Karpas-422 (cell line): Measurements from ENCODE around the gene CYP21A2. TPM values are rescaled to one million over a fixed set of nuclear protein-coding genes. Genes with fewer than 3 reads are reported as not detected.
"Not testable (repeated sequence)": the region's sequence is repeated elsewhere in the genome, so short reads cannot be mapped to it uniquely, and the experiment has no call there.

ENCODE experiments used
- DNase-seq: peaks from one replicate; pipeline ENCODE4 v3.0.0-alpha.2; 2015
- H2AFZ ChIP-seq: fragments of 200-600 bp; sonication (generic); 2 replicates; pipeline ENCODE4 v1.6.1; 2014; ENCODE audit warnings: antibody characterized with exemption, low read length, mixed read lengths
- H3K27ac ChIP-seq: fragments of 200-600 bp; sonication (generic); 2 replicates; pipeline ENCODE4 v1.5.1; 2014; ENCODE audit warnings: mild to moderate bottlenecking, low read length, moderate library complexity
- H3K27me3 ChIP-seq: fragments of 200-600 bp; sonication (generic); 2 replicates; pipeline ENCODE4 v1.6.1; 2014; ENCODE audit warnings: low read length, mixed read lengths
- H3K36me3 ChIP-seq: fragments of 200-600 bp; sonication (generic); 2 replicates; pipeline ENCODE4 v1.6.1; 2014; ENCODE audit warnings: low read length, mixed read lengths; ENCODE audit not compliant: insufficient read depth
- H3K4me1 ChIP-seq: fragments of 200-600 bp; sonication (generic); 2 replicates; pipeline ENCODE4 v1.6.1; 2014; ENCODE audit warnings: mild to moderate bottlenecking, low read length, mixed read lengths
- H3K4me2 ChIP-seq: fragments of 200-600 bp; sonication (generic); 2 replicates; pipeline ENCODE4 v1.6.1; 2014; ENCODE audit warnings: low read length, low read depth, mild to moderate bottlenecking; ENCODE audit not compliant: poor library complexity, severe bottlenecking
- H3K4me3 ChIP-seq: fragments of 200-600 bp; sonication (generic); 2 replicates; pipeline ENCODE4 v1.5.1; 2014; ENCODE audit warnings: mild to moderate bottlenecking, antibody characterized with exemption, low read length, mixed read lengths
- H3K79me2 ChIP-seq: fragments of 200-600 bp; sonication (generic); 2 replicates; pipeline ENCODE4 v1.6.1; 2014; ENCODE audit warnings: mild to moderate bottlenecking, low read length, mixed read lengths
- H3K9ac ChIP-seq: fragments of 200-600 bp; sonication (generic); 2 replicates; pipeline ENCODE4 v1.6.0; 2014; ENCODE audit warnings: low read length
- H3K9me2 ChIP-seq: fragments of 200-600 bp; sonication (generic), shearing (Covaris generic); replicated peaks from 2 replicates; pipeline ENCODE4 v1.6.0; 2014; ENCODE audit warnings: mild to moderate bottlenecking, low read length, moderate library complexity; ENCODE audit not compliant: insufficient read depth
- H3K9me3 ChIP-seq: fragments of 300-700, 200-600 bp; sonication (generic); 2 replicates; pipeline ENCODE4 v1.6.1; 2014; ENCODE audit warnings: low read length, mixed read lengths
- H4K20me1 ChIP-seq: fragments of 200-600 bp; sonication (generic); 2 replicates; pipeline ENCODE4 v1.6.1; 2014; ENCODE audit warnings: mild to moderate bottlenecking, antibody characterized with exemption, low read length, low read depth; ENCODE audit not compliant: insufficient read depth
- total RNA-seq: library from RNA; depleted of rRNA; stranded (reverse); fragments of >200 nt; shearing (Covaris generic); gene quantifications from 2 replicates; pipeline ENCODE4 v1.2.3, GENCODE V29; 2014; ENCODE audit warnings: low replicate concordance

The CYP21A2 gene
- total RNA-seq, 1 experiment from 2014 or later = not detected

- H3K27me3 ChIP-seq, H3K79me2 ChIP-seq, H3K36me3 ChIP-seq, DNase-seq, H2AFZ ChIP-seq, H3K4me1 ChIP-seq, H3K9ac ChIP-seq, H4K20me1 ChIP-seq, H3K27ac ChIP-seq, H3K9me3 ChIP-seq, H3K4me3 ChIP-seq, H3K4me2 ChIP-seq, H3K9me2 ChIP-seq: not testable (repeated sequence)
Observed at GRCh38 chr6:32053314-32053713, 15.1 kb downstream of the CYP21A2 start.

DNA sequence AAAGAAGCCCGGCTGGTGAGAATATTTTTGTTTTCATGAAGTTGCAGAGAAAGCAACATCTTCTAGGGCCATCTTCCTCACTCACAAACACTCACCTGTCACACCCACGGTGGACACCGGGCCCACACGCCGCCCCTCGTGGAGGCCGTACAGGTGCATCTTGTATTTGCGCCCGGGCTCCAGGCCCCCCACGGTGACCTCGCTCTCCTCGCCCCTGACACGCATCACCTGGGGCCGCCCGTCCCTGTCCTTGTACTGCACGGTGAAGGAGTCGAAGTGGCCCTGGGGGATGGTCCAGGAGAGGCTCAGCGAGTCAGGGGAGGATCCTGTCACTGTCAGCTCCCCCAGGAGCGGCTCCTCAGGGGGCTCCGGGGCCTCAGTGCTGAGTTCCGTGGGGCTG is 17.5 kb downstream of the CYP21A2 start:
- not testable (repeated sequence) for H3K9me2 ChIP-seq, H3K79me2 ChIP-seq, H3K4me2 ChIP-seq, H3K27me3 ChIP-seq, H3K9ac ChIP-seq, H3K27ac ChIP-seq, H2AFZ ChIP-seq, H3K36me3 ChIP-seq, H4K20me1 ChIP-seq, H3K9me3 ChIP-seq, H3K4me3 ChIP-seq, DNase-seq, H3K4me1 ChIP-seq

DNA sequence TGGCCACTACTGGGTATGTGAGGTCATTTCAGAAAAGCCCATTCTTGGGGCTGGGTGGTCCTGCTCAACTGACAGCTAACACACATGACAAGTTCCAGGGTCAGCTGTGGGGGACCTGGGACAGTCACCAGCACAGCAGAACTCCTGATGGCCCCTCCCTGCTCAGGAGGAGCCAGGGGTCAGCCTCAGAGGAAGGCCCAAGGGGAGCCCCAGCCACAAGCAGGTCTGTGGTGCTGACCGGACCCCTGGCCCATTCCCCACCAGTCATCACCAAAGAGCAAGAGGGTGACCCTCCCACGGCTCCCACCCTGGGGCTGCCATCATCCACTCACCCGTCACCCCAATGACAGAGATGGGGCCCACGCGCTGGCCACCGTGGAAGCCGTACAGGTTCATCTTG is 18.0 kb downstream of the CYP21A2 start:
- Histone ChIP-seq H4K20me1 (no peaks in the 10 kb centered on the region), H3K79me2 (no peaks in the 10 kb centered on the region), H3K27me3 (no peaks in the 10 kb centered on the region), H3K36me3 (no peaks in the 10 kb centered on the region), H3K4me1 (no peaks in the 10 kb centered on the region), H3K9me3 (no peaks in the 10 kb centered on the region), H3K9ac (no peak overlapping the region), H3K4me3 (no peak overlapping the region), H2AFZ (no peak overlapping the region), H3K27ac (no peak overlapping the region), H3K9me2 (no peaks in the 10 kb centered on the region), H3K4me2 (no peak overlapping the region)
- no peak for DNase-seq

DNA sequence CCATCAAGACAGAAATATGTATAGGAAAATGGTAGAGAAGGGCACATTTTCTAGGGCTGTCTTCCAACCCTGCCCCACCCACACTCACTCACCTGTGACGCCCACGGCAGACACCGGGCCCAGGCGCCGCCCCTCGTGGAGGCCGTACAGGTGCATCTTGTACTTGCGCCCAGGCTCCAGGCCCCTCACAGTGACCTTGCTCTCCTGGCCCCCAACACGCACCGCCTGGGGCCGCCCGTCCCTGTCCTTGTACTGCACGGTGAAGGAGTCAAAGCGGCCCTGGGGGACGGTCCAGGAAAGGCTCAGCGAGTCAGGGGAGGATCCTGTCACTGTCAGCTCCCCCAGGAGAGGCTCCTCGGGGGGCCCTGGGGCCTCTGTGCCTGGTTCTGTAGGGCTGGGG is 19.8 kb downstream of the CYP21A2 start:
- no peak for DNase-seq
- H3K4me3 ChIP-seq = no peak overlapping the region
- no peaks in the 10 kb centered on the region for H4K20me1 ChIP-seq
- no peaks in the 10 kb centered on the region for H3K4me1 ChIP-seq
- H3K27me3 ChIP-seq = no peaks in the 10 kb centered on the region
- no peaks in the 10 kb centered on the region for H3K9me3 ChIP-seq
- no peak overlapping the region for H2AFZ ChIP-seq
- H3K79me2 ChIP-seq = no peaks in the 10 kb centered on the region
- H3K9me2 ChIP-seq = no peaks in the 10 kb centered on the region
- no peak overlapping the region for H3K9ac ChIP-seq
- no peak overlapping the region for H3K4me2 ChIP-seq
- no peaks in the 10 kb centered on the region for H3K36me3 ChIP-seq
- no peak overlapping the region for H3K27ac ChIP-seq

DNA sequence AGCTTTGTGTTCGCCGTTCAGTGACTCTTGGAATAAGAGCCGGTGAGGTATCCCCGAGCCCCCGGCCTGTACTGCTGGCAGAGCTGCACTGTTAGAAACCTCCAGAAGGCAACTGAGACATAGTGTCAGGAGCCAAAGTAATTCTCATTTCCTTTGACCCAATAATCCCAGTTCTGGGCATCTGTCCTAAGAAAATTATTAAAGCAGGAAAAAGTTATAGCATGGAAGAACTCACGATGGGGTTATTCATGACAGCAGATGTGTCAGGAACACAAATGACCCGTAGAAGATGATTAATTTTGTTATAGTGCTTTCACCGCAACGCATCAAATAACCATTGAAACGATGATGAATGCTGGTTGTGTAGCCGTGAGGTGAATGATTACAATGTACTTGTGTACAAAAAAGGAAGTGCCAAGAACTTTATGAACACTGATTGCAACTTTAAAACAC is 20.3 kb downstream of the CYP21A2 start:
- Histone ChIP-seq H3K9me2 (no peaks in the 10 kb centered on the region), H3K27ac (no peak overlapping the region), H3K4me2 (no peak overlapping the region), H3K79me2 (no peaks in the 10 kb centered on the region), H2AFZ (no peak overlapping the region), H4K20me1 (no peaks in the 10 kb centered on the region), H3K36me3 (no peaks in the 10 kb centered on the region), H3K9me3 (no peaks in the 10 kb centered on the region), H3K4me1 (no peaks in the 10 kb centered on the region), H3K9ac (no peak overlapping the region), H3K27me3 (no peaks in the 10 kb centered on the region), H3K4me3 (no peak overlapping the region)
- no peak for DNase-seq

- no peak overlapping the region for H3K27ac ChIP-seq
- H3K79me2 ChIP-seq = no peaks in the 10 kb centered on the region
- no peaks in the 10 kb centered on the region for H3K9me2 ChIP-seq
- no peaks in the 10 kb centered on the region for H3K36me3 ChIP-seq
- no peaks in the 10 kb centered on the region for H3K27me3 ChIP-seq
- no peak overlapping the region for H3K4me3 ChIP-seq
- no peak overlapping the region for H3K4me2 ChIP-seq
- H4K20me1 ChIP-seq = no peaks in the 10 kb centered on the region
- no peak for DNase-seq
- H3K9me3 ChIP-seq = no peaks in the 10 kb centered on the region
- no peaks in the 10 kb centered on the region for H3K4me1 ChIP-seq
- H2AFZ ChIP-seq = no peak overlapping the region
- no peak overlapping the region for H3K9ac ChIP-seq
Observed at GRCh38 chr6:32060966-32061655, 22.9 kb downstream of the CYP21A2 start.

DNA sequence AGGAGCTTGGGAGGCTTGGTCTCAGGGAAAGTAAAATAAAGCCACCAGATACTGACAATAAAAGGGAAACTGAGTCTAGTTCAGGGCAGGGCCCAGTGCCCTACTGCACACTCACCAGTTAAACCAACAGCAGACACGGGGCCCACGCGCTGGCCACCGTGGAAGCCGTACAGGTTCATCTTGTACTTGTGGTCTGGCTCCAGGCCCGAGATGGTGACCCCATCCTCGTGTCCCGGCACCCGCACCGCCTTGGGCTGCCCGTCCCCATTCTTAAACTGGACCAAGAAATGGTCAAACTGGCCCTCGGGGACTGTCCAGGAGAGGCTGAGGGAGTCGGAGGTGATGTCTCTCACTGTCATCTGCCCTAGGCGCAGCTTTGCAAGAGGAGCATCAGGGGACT is 26.5 kb downstream of the CYP21A2 start:
- Histone ChIP-seq H3K36me3 (no peaks in the 10 kb centered on the region), H4K20me1 (no peaks in the 10 kb centered on the region), H3K79me2 (no peaks in the 10 kb centered on the region), H3K9ac (no peak overlapping the region), H3K27me3 (no peaks in the 10 kb centered on the region), H2AFZ (no peak overlapping the region), H3K4me3 (no peak overlapping the region), H3K9me2 (no peaks in the 10 kb centered on the region), H3K4me2 (no peak overlapping the region), H3K9me3 (no peaks in the 10 kb centered on the region), H3K4me1 (no peaks in the 10 kb centered on the region), H3K27ac (no peak overlapping the region)
- DNase-seq = no peak

GRCh38 chr6:32067521-32067920 is 29.3 kb downstream of the CYP21A2 start:
- H4K20me1 ChIP-seq, H3K9me3 ChIP-seq, H3K27ac ChIP-seq, H3K4me3 ChIP-seq, H3K9me2 ChIP-seq, H2AFZ ChIP-seq, H3K4me1 ChIP-seq, DNase-seq, H3K79me2 ChIP-seq, H3K9ac ChIP-seq, H3K4me2 ChIP-seq, H3K27me3 ChIP-seq, H3K36me3 ChIP-seq: not testable (repeated sequence)

DNA sequence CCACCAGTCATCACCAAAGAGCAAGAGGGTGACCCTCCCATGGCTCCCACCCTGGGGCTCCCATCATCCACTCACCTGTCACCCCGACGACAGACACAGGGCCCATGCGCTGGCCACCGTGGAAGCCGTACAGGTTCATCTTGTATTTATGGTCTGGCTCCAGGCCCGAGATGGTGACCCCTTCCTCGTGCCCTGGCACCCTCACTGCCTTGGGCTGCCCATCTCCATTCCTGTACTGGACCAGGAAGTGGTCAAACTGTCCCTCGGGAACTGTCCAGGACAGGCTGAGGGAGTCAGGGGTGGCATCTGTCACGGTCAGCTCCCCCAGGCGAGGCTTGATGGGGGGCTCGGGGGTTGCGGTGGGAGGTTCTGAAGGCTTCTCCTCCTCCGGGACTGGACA is 30.1 kb downstream of the CYP21A2 start:
- H2AFZ ChIP-seq, DNase-seq, H3K9ac ChIP-seq, H4K20me1 ChIP-seq, H3K9me3 ChIP-seq, H3K27me3 ChIP-seq, H3K4me2 ChIP-seq, H3K27ac ChIP-seq, H3K4me1 ChIP-seq, H3K36me3 ChIP-seq, H3K9me2 ChIP-seq, H3K4me3 ChIP-seq, H3K79me2 ChIP-seq: not testable (repeated sequence)
